Stimulated activated CD4-positive, alpha-beta T cell treated with anti-CD3 and anti-CD28 coated beads, Interleukin-12 subunit alpha, Interleukin-12 subunit beta, amount 100 ng/mL, for 4 hours (primary cell): ENCODE results near the gene TRAF3IP3.

ENCODE experiments used
- DNase-seq: peaks from one replicate; pipeline ENCODE4 v3.0.0-alpha.2; 2020

TRAF3IP3 gene

GRCh38 chr1:209755926-209756614 lies at the start of gene TRAF3IP3:
TRAF3IP3 (plus strand) TSS chr1:209756053; CDS start chr1:209760040, 3,987 bp downstream.
- DNase-seq: peak; percentile 56

GRCh38 chr1:209706622-209707021 lies 49.2 kb upstream of the TRAF3IP3 start:
- DNase-seq: no peak

- DNase-seq: no peak
Measured at GRCh38 chr1:209707308-209707707, 48.5 kb upstream of the TRAF3IP3 start.

- DNase-seq: no peak
Measured at GRCh38 chr1:209708297-209708696, 47.6 kb upstream of the TRAF3IP3 start.

- no peak for DNase-seq
Measured at GRCh38 chr1:209710093-209710492, 45.8 kb upstream of the TRAF3IP3 start.

- DNase-seq: no peak
Measured at GRCh38 chr1:209710847-209711246, 45.0 kb upstream of the TRAF3IP3 start.

GRCh38 chr1:209714338-209714737 lies 41.5 kb upstream of the TRAF3IP3 start:
- no peak for DNase-seq

- DNase-seq: no peak
Measured at GRCh38 chr1:209715314-209715713, 40.5 kb upstream of the TRAF3IP3 start.

- DNase-seq: no peak
Measured at GRCh38 chr1:209717818-209718217, 38.0 kb upstream of the TRAF3IP3 start.

- no peak for DNase-seq
Measured at GRCh38 chr1:209720326-209720725, 35.5 kb upstream of the TRAF3IP3 start.

- no peak for DNase-seq
Measured at GRCh38 chr1:209720826-209721225, 35.0 kb upstream of the TRAF3IP3 start.

GRCh38 chr1:209721323-209721722 lies 34.5 kb upstream of the TRAF3IP3 start:
- DNase-seq: no peak

GRCh38 chr1:209723265-209723664 lies 32.6 kb upstream of the TRAF3IP3 start:
- no peak for DNase-seq

- DNase-seq: peak; percentile 22
Measured at GRCh38 chr1:209723756-209724693, 31.8 kb upstream of the TRAF3IP3 start.

- DNase-seq: no peak
Measured at GRCh38 chr1:209727286-209727685, 28.6 kb upstream of the TRAF3IP3 start.

GRCh38 chr1:209727785-209728184 lies 28.1 kb upstream of the TRAF3IP3 start:
- DNase-seq: no peak

GRCh38 chr1:209728466-209728865 lies 27.4 kb upstream of the TRAF3IP3 start:
- no peak for DNase-seq

GRCh38 chr1:209729436-209729835 lies 26.4 kb upstream of the TRAF3IP3 start:
- no peak for DNase-seq

GRCh38 chr1:209732725-209733124 lies 23.1 kb upstream of the TRAF3IP3 start:
- no peak for DNase-seq

- DNase-seq: no peak
Measured at GRCh38 chr1:209733409-209734192, 22.3 kb upstream of the TRAF3IP3 start.

- DNase-seq: no peak
Measured at GRCh38 chr1:209736490-209737117, 19.2 kb upstream of the TRAF3IP3 start.

GRCh38 chr1:209737118-209737505 lies 18.7 kb upstream of the TRAF3IP3 start:
- DNase-seq: no peak

GRCh38 chr1:209738270-209738669 lies 17.6 kb upstream of the TRAF3IP3 start:
- DNase-seq: no peak
